H1 (cell line): ENCODE results near the gene NAA10. TPM values are rescaled to one million over a fixed set of nuclear protein-coding genes. Genes with fewer than 3 reads are reported as not detected.

ENCODE experiments used
- CTCF ChIA-PET: fragments of 300-600 bp; sonication (Branson Sonifier 250); formaldehyde crosslinking; loops from one replicate; lab custom pipeline; 2021; ENCODE audit not compliant: partially characterized antibody; lab: Charles Lee
- POLR2A ChIA-PET: fragments of 300-600 bp; sonication (Branson Sonifier 250); formaldehyde crosslinking; loops from one replicate; lab custom pipeline; 2021; ENCODE audit warnings: inconsistent platforms; ENCODE audit not compliant: partially characterized antibody; lab: Charles Lee
- DNase-seq, 2 experiments: peaks; one replicate each; pipeline versions ENCODE4 v3.0.0 to v3.0.0-alpha.2; 2010 to 2022; ENCODE audit warnings: low spot score in 2 of 2, low read depth in 1 of 2, mixed read lengths in 1 of 2
- FAIRE-seq: peaks from 2 replicates; lab custom pipeline; 2011; peaks lifted over from hg19 to GRCh38; lab: Jason Lieb, UNC
- H2AFZ ChIP-seq: 2 replicates; pipeline ENCODE4 v1.8.1; 2012; ENCODE audit warnings: low read length, inconsistent platforms
- H2AK5ac ChIP-seq: 2 replicates; pipeline ENCODE4 v1.6.1; 2013; ENCODE audit warnings: low read depth, low read length
- H2BK120ac ChIP-seq: replicated peaks from 2 replicates; pipeline ENCODE3; 2013; ENCODE audit warnings: low read depth, low read length, inconsistent platforms
- H2BK12ac ChIP-seq: 2 replicates; pipeline ENCODE4 v1.6.1; 2013; ENCODE audit warnings: low read depth, low read length
- H2BK15ac ChIP-seq: 2 replicates; pipeline ENCODE4 v1.6.1; 2013; ENCODE audit warnings: low read length
- H2BK20ac ChIP-seq: 2 replicates; pipeline ENCODE4 v1.6.1; 2013; ENCODE audit warnings: low read length
- H2BK5ac ChIP-seq: 2 replicates; pipeline ENCODE4 v1.6.1; 2013; ENCODE audit warnings: low read depth, low read length
- H3K14ac ChIP-seq: 2 replicates; pipeline ENCODE4 v1.6.1; 2013; ENCODE audit warnings: inconsistent platforms; ENCODE audit not compliant: insufficient read length
- H3K18ac ChIP-seq: 2 replicates; pipeline ENCODE4 v1.6.1; 2013; ENCODE audit warnings: low read length; ENCODE audit errors: extremely low read depth
- H3K23ac ChIP-seq: 2 replicates; pipeline ENCODE4 v1.6.1; 2013; ENCODE audit warnings: inconsistent platforms; ENCODE audit not compliant: insufficient read length
- H3K23me2 ChIP-seq: 2 replicates; pipeline ENCODE4 v1.6.1; 2013; ENCODE audit warnings: low read depth, low read length
- H3K27ac ChIP-seq: 2 replicates; pipeline ENCODE4 v1.6.1; 2011; ENCODE audit warnings: low read depth, low read length, inconsistent platforms
- H3K27me3 ChIP-seq, 4 experiments: replicated peaks in 1 of 4; 1 replicate in 1 of 4; 2 replicates in 3 of 4; pipeline versions ENCODE4 v1.6.1 to v1.8.1; 2011 to 2013; ENCODE audit warnings: low read length in 3 of 4, mild to moderate bottlenecking in 3 of 4, inconsistent platforms in 2 of 4, mixed read lengths in 2 of 4, moderate library complexity in 1 of 4; ENCODE audit not compliant: control insufficient read depth in 3 of 4, insufficient read depth in 3 of 4; ENCODE audit errors: extremely low read depth in 1 of 4
- H3K36me3 ChIP-seq, 4 experiments: 2 replicates each; pipeline versions ENCODE4 v1.6.1 to v1.8.1; 2011 to 2013; ENCODE audit warnings: mild to moderate bottlenecking in 4 of 4, low read length in 3 of 4, moderate library complexity in 2 of 4, control low read depth in 1 of 4, inconsistent platforms in 1 of 4; ENCODE audit not compliant: insufficient read depth in 4 of 4, control insufficient read depth in 2 of 4
- H3K4ac ChIP-seq: replicated peaks from 2 replicates; pipeline ENCODE3; 2013; ENCODE audit warnings: low read length, low read depth, mixed read lengths, inconsistent platforms; ENCODE audit not compliant: insufficient read length
- H3K4me1 ChIP-seq, 4 experiments: replicated peaks in 1 of 4; 1 replicate in 1 of 4; 2 replicates in 3 of 4; pipeline versions ENCODE4 v1.6.1 to v1.8.1; 2011 to 2013; ENCODE audit warnings: low read length in 3 of 4, inconsistent platforms in 2 of 4, mixed read lengths in 1 of 4; ENCODE audit not compliant: insufficient read depth in 4 of 4, control insufficient read depth in 3 of 4
- H3K4me2 ChIP-seq, 2 experiments: 2 replicates each; pipeline versions ENCODE4 v1.6.1 to v1.8.1; 2011 to 2013; ENCODE audit warnings: low read depth in 2 of 2, low read length in 2 of 2, control low read depth in 1 of 2, inconsistent platforms in 1 of 2, mild to moderate bottlenecking in 1 of 2; ENCODE audit not compliant: insufficient read depth in 1 of 2
- H3K4me3 ChIP-seq, 4 experiments: fragments of 200-600, 300-600 bp in 1 of 4; sonication (generic), shearing (Covaris generic), sonication (Bioruptor Twin) in 1 of 4; 2 replicates each; pipeline versions ENCODE4 v1.5.1 to v1.8.1; 2011 to 2016; ENCODE audit warnings: low read length in 4 of 4, low read depth in 3 of 4, control low read depth in 2 of 4, inconsistent platforms in 2 of 4, mild to moderate bottlenecking in 2 of 4, mixed read lengths in 1 of 4, moderate library complexity in 1 of 4; ENCODE audit not compliant: insufficient read depth in 2 of 4; ENCODE audit errors: extremely low read depth in 1 of 4
- H3K56ac ChIP-seq: replicated peaks from 2 replicates; pipeline ENCODE3; 2013; ENCODE audit warnings: low read depth, mild to moderate bottlenecking, mixed read lengths, low read length, inconsistent platforms; ENCODE audit not compliant: insufficient read length
- H3K79me1 ChIP-seq: 2 replicates; pipeline ENCODE4 v1.6.1; 2013; ENCODE audit warnings: low read depth, low read length, control low read depth
- H3K79me2 ChIP-seq, 2 experiments: 2 replicates each; pipeline versions ENCODE4 v1.6.1 to v1.8.1; 2012 to 2013; ENCODE audit warnings: low read length in 2 of 2, mild to moderate bottlenecking in 2 of 2, inconsistent platforms in 1 of 2; ENCODE audit not compliant: insufficient read depth in 2 of 2, control insufficient read depth in 1 of 2
- H3K9ac ChIP-seq, 4 experiments: replicated peaks in 1 of 4; 1 replicate in 1 of 4; 2 replicates in 3 of 4; pipeline versions ENCODE4 v1.6.1 to v1.8.1; 2011 to 2013; ENCODE audit warnings: low read depth in 3 of 4, low read length in 3 of 4, control low read depth in 2 of 4, mild to moderate bottlenecking in 2 of 4, moderate library complexity in 2 of 4, inconsistent platforms in 1 of 4; ENCODE audit errors: extremely low read depth in 1 of 4
- H3K9me3 ChIP-seq, 2 experiments: 2 replicates each; pipeline versions ENCODE4 v1.6.1 to v1.8.1; 2012 to 2013; ENCODE audit warnings: mild to moderate bottlenecking in 2 of 2, moderate library complexity in 2 of 2, control low read depth in 1 of 2, inconsistent platforms in 1 of 2, low read depth in 1 of 2, low read length in 1 of 2, mixed read lengths in 1 of 2; ENCODE audit not compliant: insufficient read depth in 2 of 2
- H4K20me1 ChIP-seq, 2 experiments: replicated peaks in 1 of 2; 2 replicates each; pipeline versions ENCODE3 to v1.8.1; 2011 to 2013; ENCODE audit warnings: inconsistent platforms in 2 of 2, low read length in 2 of 2, mild to moderate bottlenecking in 1 of 2; ENCODE audit not compliant: insufficient read depth in 2 of 2, control insufficient read depth in 1 of 2
- H4K5ac ChIP-seq: 2 replicates; pipeline ENCODE4 v1.6.1; 2013; ENCODE audit warnings: low read length, low read depth, mixed read lengths, inconsistent platforms; ENCODE audit not compliant: insufficient read length
- H4K8ac ChIP-seq: 2 replicates; pipeline ENCODE4 v1.8.0; 2013; ENCODE audit warnings: mild to moderate bottlenecking, moderate library complexity, low read length, inconsistent platforms; ENCODE audit not compliant: insufficient read depth; ENCODE audit errors: extremely low read depth
- H4K91ac ChIP-seq: replicated peaks from 2 replicates; pipeline ENCODE3; 2013; ENCODE audit warnings: low read length, mixed read lengths, inconsistent platforms; ENCODE audit not compliant: insufficient read length
- CEBPB ChIP-seq: IDR thresholded peaks from 2 replicates; pipeline ENCODE4 v1.6.1; 2012; ENCODE audit warnings: low read depth, low read length
- CREB1 ChIP-seq: IDR thresholded peaks from 2 replicates; pipeline ENCODE4 v1.6.1; 2012; ENCODE audit warnings: inconsistent platforms
- JUND ChIP-seq: IDR thresholded peaks from 2 replicates; pipeline ENCODE4 v1.6.1; 2011; ENCODE audit warnings: mild to moderate bottlenecking, improper control_type of control experiment, low read length
- POLR2A ChIP-seq, 2 experiments: IDR thresholded peaks; 1 replicate in 1 of 2; 2 replicates in 1 of 2; pipeline ENCODE4 v1.6.1; 2011; ENCODE audit warnings: low read depth in 2 of 2, low read length in 2 of 2, mild to moderate bottlenecking in 2 of 2; ENCODE audit errors: control extremely low read depth in 1 of 2
- POLR2AphosphoS5 ChIP-seq: IDR thresholded peaks from 2 replicates; pipeline ENCODE4 v1.6.1; 2011; ENCODE audit warnings: low read depth, low read length
- RBBP5 ChIP-seq: IDR thresholded peaks from 2 replicates; pipeline ENCODE4 v1.7.1; 2012; ENCODE audit warnings: low read depth, mild to moderate bottlenecking, inconsistent platforms, low read length, moderate library complexity, borderline replicate concordance
- RXRA ChIP-seq: IDR thresholded peaks from 2 replicates; pipeline ENCODE4 v1.6.1; 2011; ENCODE audit warnings: low read depth, mild to moderate bottlenecking, low read length, moderate library complexity; ENCODE audit not compliant: insufficient read depth
- SP1 ChIP-seq: IDR thresholded peaks from 2 replicates; pipeline ENCODE4 v1.6.1; 2011; ENCODE audit warnings: low read depth, low read length
- SUZ12 ChIP-seq: fragments of 200-600 bp; sonication (generic); IDR thresholded peaks from 2 replicates; pipeline ENCODE4 v1.6.1; 2012; ENCODE audit warnings: mild to moderate bottlenecking, inconsistent platforms, low read length, moderate library complexity, mixed read lengths
- TBP ChIP-seq: IDR thresholded peaks from 2 replicates; pipeline ENCODE4 v1.6.1; 2011; ENCODE audit warnings: low read depth, low read length, improper control_type of control experiment
- USF2 ChIP-seq: IDR thresholded peaks from 2 replicates; pipeline ENCODE4 v1.6.1; 2011; ENCODE audit warnings: low read length, improper control_type of control experiment
- WGBS, 2 experiments: shearing (Covaris generic) in 1 of 2; methylation state at CpG; one replicate each; pipeline versions ENCODE4 v1.1.6 to v1.1.7; 2013 to 2015; ENCODE audit warnings: low lambda C conversion rate in 2 of 2, mixed read lengths in 2 of 2, inconsistent platforms in 1 of 2, low coverage in 1 of 2, missing lambda C conversion rate in 1 of 2; ENCODE audit not compliant: insufficient replicate concordance in 2 of 2, insufficient coverage in 1 of 2, insufficient read length in 1 of 2; ENCODE audit errors: extremely low coverage in 1 of 2, missing lambda C conversion rate in 1 of 2; 5-methylcytosine and 5-hydroxymethylcytosine counted together
- polyA plus RNA-seq, 7 experiments: library from polyadenylated mRNA; depleted of rRNA in 3 of 7; stranded (reverse) in 5 of 7; unstranded in 2 of 7; fragments of >200 nt in 5 of 7; fragments of 200-250 nt in 2 of 7; gene quantifications; 1 replicate in 5 of 7; 2 replicates in 1 of 7; 4 replicates in 1 of 7; pipeline versions ENCODE4 v1.2.1 to v1.2.3, GENCODE V29; 2011 to 2013; ENCODE audit warnings: missing spikeins in 2 of 7, mixed read lengths in 2 of 7
- total RNA-seq: library from RNA; stranded (reverse); fragmentation: NEBNext Ultra II Directional; extraction: Animal tissue kit (Norgen Biotek cat#: 25700); gene quantifications from 2 replicates; pipeline ENCODE4 v1.2.1, GENCODE V29; 2021

Gene NAA10
- total and polyA plus RNA-seq, 2 of the 8 experiments (the other 6 are each of a cell fraction or from before 2014, with no cell fraction given) = 80.4 to 98.8 TPM

- H3K4me3 ChIP-seq = peak overlapping the region; percentile 92 to 99 (median 95)
- H3K27me3 ChIP-seq = no peaks in the 10 kb centered on the region
- H3K18ac ChIP-seq = peak overlapping the region; percentile 78; the same call in 1 of the 2 replicates
- peaks cover 8% of the 10 kb centered on the region; the same call in 1 of the 2 replicates for H3K23me2 ChIP-seq
- H2BK120ac ChIP-seq = peak overlapping the region; percentile 43
- peak overlapping the region; percentile 100 for H4K8ac ChIP-seq
- H3K23ac ChIP-seq = no peak overlapping the region
- ChIA-PET CTCF (interaction anchor here (1.0 to 11.2 kb wide), 3 partner anchors 22 to 45 kb away, joined by 4 to 102 read pairs (median 8); partner anchors contain the start of gene RENBP), POLR2A (interaction anchor here (0.7 to 4.6 kb wide), 32 partner anchors 9 to 399 kb away, joined by 3 to 43 read pairs (median 4); partner anchors contain the start of genes ARHGAP4, IRAK1, L1CAM and SRPK3)
- peak overlapping the region; percentile 50; the same call in 1 of the 2 replicates for H2BK12ac ChIP-seq
- peak overlapping the region; percentile 91 for H4K5ac ChIP-seq
- H4K91ac ChIP-seq = peak overlapping the region; percentile 96
- H3K14ac ChIP-seq = no peak overlapping the region
- peaks cover 18 to 26% of the 10 kb centered on the region in 2 experiments for H4K20me1 ChIP-seq
- FAIRE-seq = no peak
- H3K9me3 ChIP-seq = no peaks in the 10 kb centered on the region
- peak overlapping the region; percentile 99 for H2BK5ac ChIP-seq
- H2AFZ ChIP-seq = no peak overlapping the region
- peaks cover 2% of the 10 kb centered on the region; the same call in 1 of the 2 replicates for H3K79me1 ChIP-seq
- no peak overlapping the region for H2BK15ac ChIP-seq
- H3K27ac ChIP-seq = peak overlapping the region; percentile 99
- no peaks in the 10 kb centered on the region for H3K36me3 ChIP-seq
- 0% methylated on average over 8 of the region's 49 CpGs; no CpG with 5 or more reads in 1 of the 2 experiments for WGBS, 2 experiments
- H3K4ac ChIP-seq = peak overlapping the region; percentile 32
- H3K9ac ChIP-seq = peak overlapping the region; percentile 95 to 100 (median 99)
- H3K4me1 ChIP-seq = peaks cover 4 to 26% (median 17%) of the 10 kb centered on the region in 4 experiments
- peak overlapping the region; percentile 97 for H3K56ac ChIP-seq
- 0 out of 2 replicates have a peak overlapping the region, but pooled peaks have one; percentile 65 for H2AK5ac ChIP-seq
- H3K4me2 ChIP-seq = peak overlapping the region; percentile 66 to 85
- H3K79me2 ChIP-seq = peaks cover 41 to 52% of the 10 kb centered on the region in 2 experiments
- DNase-seq = peak in 1 of 2 experiments; percentile 63
- no peak overlapping the region for H2BK20ac ChIP-seq
- TF ChIP-seq CEBPB (no peak), POLR2AphosphoS5 (peak; percentile 83; the same call in 1 of the 2 replicates), RBBP5 (0 out of 2 replicates have a peak, but pooled peaks have one; percentile 57), SUZ12 (no peak), JUND (no peak), POLR2A (IDR thresholded peaks at IDR 0.05; ENCODE audit: control extremely low read depth in 1 of 2, low read depth in 2 of 2, low read length in 2 of 2) (peak in 1 of 2 experiments; percentile 65; a peak in 2 of 3 replicates), CREB1 (no peak), TBP (no peak), RXRA (no peak), SP1 (no peak), USF2 (no peak)
Observed at GRCh38 chrX:153970357-153971123, 35.7 kb upstream of the NAA10 start.
